ENCODE results near the gene LIN7A.

LIN7A gene

DNA sequence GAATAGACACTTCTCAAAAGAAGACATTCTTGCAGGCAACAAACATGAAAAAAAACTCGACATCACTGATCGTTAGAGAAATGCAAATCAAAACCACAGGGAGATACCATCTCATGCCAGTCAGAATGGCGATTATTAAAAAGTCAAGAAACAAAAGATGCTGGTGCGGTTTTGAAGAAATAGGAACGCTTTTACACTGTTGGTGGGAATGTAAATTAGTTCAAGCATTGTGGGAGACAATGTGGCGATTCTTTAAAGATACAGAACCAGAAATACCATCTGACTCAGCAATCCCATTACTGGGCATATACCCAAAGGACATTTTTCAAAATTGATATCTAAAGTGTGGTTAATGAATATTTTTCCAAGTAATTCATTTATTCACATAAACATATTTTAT, 39.6 kb upstream of the LIN7A start:
- H2AFZ ChIP-seq (ENCODE audit: low read depth, low read length), result no peak overlapping the region
- H3K27me3 ChIP-seq (ENCODE audit: low read depth, low read length), result no peaks in the 10 kb centered on the region
- no peaks in the 10 kb centered on the region for H4K20me1 ChIP-seq (ENCODE audit: insufficient read depth, low read length)
- no peak for TF ChIP-seq EZH2phosphoT487 (IDR thresholded peaks at IDR 0.05; ENCODE audit: low read depth)
- TF ChIP-seq, protein P1, sequence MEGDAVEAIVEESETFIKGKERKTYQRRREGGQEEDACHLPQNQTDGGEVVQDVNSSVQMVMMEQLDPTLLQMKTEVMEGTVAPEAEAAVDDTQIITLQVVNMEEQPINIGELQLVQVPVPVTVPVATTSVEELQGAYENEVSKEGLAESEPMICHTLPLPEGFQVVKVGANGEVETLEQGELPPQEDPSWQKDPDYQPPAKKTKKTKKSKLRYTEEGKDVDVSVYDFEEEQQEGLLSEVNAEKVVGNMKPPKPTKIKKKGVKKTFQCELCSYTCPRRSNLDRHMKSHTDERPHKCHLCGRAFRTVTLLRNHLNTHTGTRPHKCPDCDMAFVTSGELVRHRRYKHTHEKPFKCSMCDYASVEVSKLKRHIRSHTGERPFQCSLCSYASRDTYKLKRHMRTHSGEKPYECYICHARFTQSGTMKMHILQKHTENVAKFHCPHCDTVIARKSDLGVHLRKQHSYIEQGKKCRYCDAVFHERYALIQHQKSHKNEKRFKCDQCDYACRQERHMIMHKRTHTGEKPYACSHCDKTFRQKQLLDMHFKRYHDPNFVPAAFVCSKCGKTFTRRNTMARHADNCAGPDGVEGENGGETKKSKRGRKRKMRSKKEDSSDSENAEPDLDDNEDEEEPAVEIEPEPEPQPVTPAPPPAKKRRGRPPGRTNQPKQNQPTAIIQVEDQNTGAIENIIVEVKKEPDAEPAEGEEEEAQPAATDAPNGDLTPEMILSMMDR (IDR thresholded peaks at IDR 0.05; ENCODE audit: low read depth, low read length), result no peak
- H3K4me1 ChIP-seq (ENCODE audit: low read length), result no peaks in the 10 kb centered on the region
- H3K27ac ChIP-seq (ENCODE audit: low read length), result no peak overlapping the region
- no peaks in the 10 kb centered on the region for H3K79me2 ChIP-seq (ENCODE audit: low read length)
- H3K36me3 ChIP-seq (replicated peaks; ENCODE audit: low read depth, low read length), result no peaks in the 10 kb centered on the region
- no peak overlapping the region for H3K4me2 ChIP-seq (ENCODE audit: low read length)
- no peak overlapping the region for H3K4me3 ChIP-seq (ENCODE audit: low read length)
- no peaks in the 10 kb centered on the region for H3K9me3 ChIP-seq (ENCODE audit: insufficient read depth, low read length)
- no peak overlapping the region for H3K9ac ChIP-seq (ENCODE audit: low read length)

DNA sequence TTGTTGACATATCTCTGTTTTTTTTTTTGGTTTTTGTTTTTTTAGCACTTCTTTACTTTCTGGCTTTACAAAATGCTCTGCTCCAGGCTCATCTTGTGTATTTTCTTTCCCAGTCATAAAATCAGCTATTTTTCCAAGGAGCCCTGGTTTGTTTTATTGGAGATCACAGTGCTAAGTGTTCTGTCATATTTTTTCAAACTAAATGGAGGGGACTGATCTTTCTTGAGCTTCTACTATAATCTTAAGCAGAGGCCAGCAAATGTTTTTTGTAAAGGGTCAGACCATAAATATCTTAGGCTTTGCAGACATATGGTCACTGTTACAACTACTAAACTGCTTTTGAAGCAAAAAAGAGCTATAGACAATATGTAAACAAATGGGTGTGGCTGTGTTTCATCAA, 30.6 kb upstream of the LIN7A start:
- no peak overlapping the region for H3K4me2 ChIP-seq (ENCODE audit: low read length)
- H3K4me1 ChIP-seq (ENCODE audit: low read length), result no peaks in the 10 kb centered on the region
- no peaks in the 10 kb centered on the region for H3K79me2 ChIP-seq (ENCODE audit: low read length)
- H3K9ac ChIP-seq (ENCODE audit: low read length), result no peak overlapping the region
- H4K20me1 ChIP-seq (ENCODE audit: insufficient read depth, low read length), result no peaks in the 10 kb centered on the region
- H3K36me3 ChIP-seq (replicated peaks; ENCODE audit: low read depth, low read length), result no peaks in the 10 kb centered on the region
- H2AFZ ChIP-seq (ENCODE audit: low read depth, low read length), result no peak overlapping the region
- H3K4me3 ChIP-seq (ENCODE audit: low read length), result no peak overlapping the region
- TF ChIP-seq EZH2phosphoT487 (IDR thresholded peaks at IDR 0.05; ENCODE audit: low read depth), result no peak
- TF ChIP-seq, protein P1 (IDR thresholded peaks at IDR 0.05; ENCODE audit: low read depth, low read length), result no peak
- H3K27me3 ChIP-seq (ENCODE audit: low read depth, low read length), result no peaks in the 10 kb centered on the region
- H3K27ac ChIP-seq (ENCODE audit: low read length), result no peak overlapping the region
- H3K9me3 ChIP-seq (ENCODE audit: insufficient read depth, low read length), result no peaks in the 10 kb centered on the region

DNA sequence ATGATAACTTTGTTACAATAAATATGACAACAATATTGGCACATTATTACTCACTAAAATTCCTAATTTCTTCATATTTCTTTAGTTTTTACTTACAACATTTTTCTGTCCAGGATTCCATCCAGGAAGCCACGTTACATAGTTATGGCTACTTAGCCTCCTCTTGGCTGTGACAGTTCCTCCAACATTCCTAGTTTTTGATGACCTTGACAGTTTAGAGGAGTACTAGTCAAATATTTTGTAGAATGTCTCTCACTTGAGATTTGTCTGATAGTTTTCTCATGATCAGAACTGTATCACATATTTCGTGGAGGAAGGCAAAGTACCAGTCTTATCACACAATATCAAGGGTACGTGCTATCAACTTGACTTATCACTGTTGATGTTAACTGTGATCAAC, 29.8 kb upstream of the LIN7A start:
- H3K9me3 ChIP-seq (ENCODE audit: insufficient read depth, low read length), result no peaks in the 10 kb centered on the region
- no peaks in the 10 kb centered on the region for H3K79me2 ChIP-seq (ENCODE audit: low read length)
- no peak overlapping the region for H3K9ac ChIP-seq (ENCODE audit: low read length)
- H3K27ac ChIP-seq (ENCODE audit: low read length), result no peak overlapping the region
- TF ChIP-seq, protein P1 (IDR thresholded peaks at IDR 0.05; ENCODE audit: low read depth, low read length), result no peak
- no peak for TF ChIP-seq EZH2phosphoT487 (IDR thresholded peaks at IDR 0.05; ENCODE audit: low read depth)
- H3K4me1 ChIP-seq (ENCODE audit: low read length), result no peaks in the 10 kb centered on the region
- no peaks in the 10 kb centered on the region for H3K36me3 ChIP-seq (replicated peaks; ENCODE audit: low read depth, low read length)
- no peaks in the 10 kb centered on the region for H4K20me1 ChIP-seq (ENCODE audit: insufficient read depth, low read length)
- H3K4me2 ChIP-seq (ENCODE audit: low read length), result no peak overlapping the region
- H3K27me3 ChIP-seq (ENCODE audit: low read depth, low read length), result no peaks in the 10 kb centered on the region
- no peak overlapping the region for H3K4me3 ChIP-seq (ENCODE audit: low read length)
- no peak overlapping the region for H2AFZ ChIP-seq (ENCODE audit: low read depth, low read length)

DNA sequence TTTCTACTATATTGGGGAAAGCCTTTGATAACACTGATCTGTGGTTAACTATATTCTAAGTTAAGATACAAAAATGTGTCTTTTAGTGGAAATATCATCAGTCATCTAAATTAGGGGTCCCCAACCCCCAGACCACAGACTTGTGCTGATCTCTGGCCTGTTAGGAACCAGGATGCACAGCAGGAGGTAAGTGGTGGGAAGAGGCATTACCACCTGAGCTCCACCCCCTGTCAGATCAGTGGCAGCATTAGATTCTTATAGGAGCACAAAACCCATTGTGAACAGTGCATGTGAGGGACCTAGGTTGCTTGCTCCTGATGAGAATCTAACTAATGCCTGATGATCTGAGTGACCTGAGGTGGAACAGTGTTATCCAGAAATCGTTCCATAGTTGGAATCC, 28.3 kb upstream of the LIN7A start:
- TF ChIP-seq, protein P1 (IDR thresholded peaks at IDR 0.05; ENCODE audit: low read depth, low read length), result no peak
- no peak for TF ChIP-seq EZH2phosphoT487 (IDR thresholded peaks at IDR 0.05; ENCODE audit: low read depth)
- Histone ChIP-seq H3K9me3 (ENCODE audit: insufficient read depth, low read length) (no peaks in the 10 kb centered on the region), H2AFZ (ENCODE audit: low read depth, low read length) (no peak overlapping the region), H3K4me3 (ENCODE audit: low read length) (no peak overlapping the region), H3K27me3 (ENCODE audit: low read depth, low read length) (no peaks in the 10 kb centered on the region), H3K36me3 (replicated peaks; ENCODE audit: low read depth, low read length) (no peaks in the 10 kb centered on the region), H3K4me1 (ENCODE audit: low read length) (no peaks in the 10 kb centered on the region), H3K79me2 (ENCODE audit: low read length) (no peaks in the 10 kb centered on the region), H3K27ac (ENCODE audit: low read length) (no peak overlapping the region), H4K20me1 (ENCODE audit: insufficient read depth, low read length) (no peaks in the 10 kb centered on the region), H3K4me2 (ENCODE audit: low read length) (no peak overlapping the region), H3K9ac (ENCODE audit: low read length) (no peak overlapping the region)

Measured in OCI-LY3 (cell line).